Activated naive CD8-positive, alpha-beta T cell treated with anti-CD3 and anti-CD28 coated beads, Interleukin-2, amount 50 U/mL, for 16 hours (primary cell): ENCODE measurements around the gene SEC14L6.
"Not testable (repeated sequence)": the region's sequence is repeated elsewhere in the genome, so short reads cannot be mapped to it uniquely, and the experiment has no call there.

Experiments used
- DNase-seq: peaks from one replicate; pipeline ENCODE4 v3.0.0-alpha.2; 2020; ENCODE audit warnings: low read depth, low spot score

Gene SEC14L6

GRCh38 chr22:30546616-30547015 is at the start of gene SEC14L6:
Gene SEC14L6 (minus strand): TSS chr22:30546741. CDS start chr22:30546682, 59 bp downstream.
- no peak for DNase-seq

- DNase-seq = no peak
Observed at GRCh38 chr22:30596199-30596598, 49.7 kb upstream of the SEC14L6 start.

- not testable (repeated sequence) for DNase-seq
Observed at GRCh38 chr22:30592360-30592713, 45.8 kb upstream of the SEC14L6 start.

GRCh38 chr22:30591588-30592359 is 45.2 kb upstream of the SEC14L6 start, which contains the start of gene PES1:
Gene PES1 (minus strand): TSS chr22:30591910. CDS start chr22:30591833, 77 bp downstream.
- DNase-seq = peak; percentile 86

- DNase-seq = no peak
Observed at GRCh38 chr22:30591191-30591587, 44.6 kb upstream of the SEC14L6 start.

- DNase-seq = no peak
Observed at GRCh38 chr22:30586414-30586813, 39.9 kb upstream of the SEC14L6 start.

GRCh38 chr22:30584441-30584840 is 37.9 kb upstream of the SEC14L6 start:
- DNase-seq = no peak

GRCh38 chr22:30582788-30583545 is 36.4 kb upstream of the SEC14L6 start:
- no peak for DNase-seq

GRCh38 chr22:30582051-30582450 is 35.5 kb upstream of the SEC14L6 start:
- no peak for DNase-seq

- no peak for DNase-seq
Observed at GRCh38 chr22:30580896-30581295, 34.4 kb upstream of the SEC14L6 start.

- no peak for DNase-seq
Observed at GRCh38 chr22:30578481-30578880, 31.9 kb upstream of the SEC14L6 start.

- DNase-seq = no peak
Observed at GRCh38 chr22:30575859-30576258, 29.3 kb upstream of the SEC14L6 start.

GRCh38 chr22:30574997-30575671 is 28.6 kb upstream of the SEC14L6 start:
- no peak for DNase-seq

- DNase-seq = no peak
Observed at GRCh38 chr22:30574095-30574981, 27.8 kb upstream of the SEC14L6 start, which contains the start of gene GAL3ST1. Gene GAL3ST1 (minus strand): TSS chr22:30574665. CDS start chr22:30557392, 17,273 bp downstream.

- DNase-seq = no peak
Observed at GRCh38 chr22:30573594-30574094, 27.1 kb upstream of the SEC14L6 start.

- DNase-seq = no peak
Observed at GRCh38 chr22:30572840-30573593, 26.5 kb upstream of the SEC14L6 start.

GRCh38 chr22:30572210-30572609 is 25.7 kb upstream of the SEC14L6 start:
- no peak for DNase-seq

GRCh38 chr22:30569674-30570202 is 23.2 kb upstream of the SEC14L6 start:
- DNase-seq = no peak

- no peak for DNase-seq
Observed at GRCh38 chr22:30568137-30568805, 21.7 kb upstream of the SEC14L6 start.
